Loucy (cell line): ENCODE data around the gene POLG.

Experiments used
- H2AFZ ChIP-seq: fragments of 200-600 bp; sonication (generic); 2 replicates; pipeline ENCODE4 v1.6.0; 2016; ENCODE audit warnings: antibody characterized with exemption, mild to moderate bottlenecking, low read length, moderate library complexity
- H3F3A ChIP-seq: fragments of 200-600 bp; 2 replicates; pipeline ENCODE4 v1.6.0; 2016; ENCODE audit warnings: antibody characterized with exemption, low read depth, mild to moderate bottlenecking
- H3K27me3 ChIP-seq: fragments of 200-600 bp; sonication (generic); 2 replicates; pipeline ENCODE4 v1.6.1; 2014; ENCODE audit warnings: low read length, mild to moderate bottlenecking; ENCODE audit not compliant: insufficient read depth, poor library complexity, severe bottlenecking
- H3K36me3 ChIP-seq: fragments of 200-600 bp; sonication (generic); 2 replicates; pipeline ENCODE4 v1.6.1; 2016; ENCODE audit warnings: low read length; ENCODE audit not compliant: insufficient read depth
- H3K4me1 ChIP-seq: fragments of 200-600 bp; sonication (generic); 2 replicates; pipeline ENCODE4 v1.5.1; 2014; ENCODE audit warnings: low read length, mild to moderate bottlenecking; ENCODE audit not compliant: insufficient read depth, poor library complexity, severe bottlenecking
- H3K4me2 ChIP-seq: fragments of 200-600 bp; sonication (generic); 2 replicates; pipeline ENCODE4 v1.6.0; 2014; ENCODE audit warnings: antibody characterized with exemption, low read length, low read depth, mild to moderate bottlenecking; ENCODE audit not compliant: poor library complexity, severe bottlenecking
- H3K4me3 ChIP-seq: fragments of 200-600 bp; sonication (generic); 2 replicates; pipeline ENCODE4 v1.5.1; 2014; ENCODE audit warnings: low read length, mild to moderate bottlenecking, mixed read lengths; ENCODE audit not compliant: poor library complexity, severe bottlenecking
- H3K79me2 ChIP-seq: fragments of 200-600 bp; sonication (generic); 2 replicates; pipeline ENCODE4 v1.6.1; 2014; ENCODE audit warnings: low read length; ENCODE audit not compliant: insufficient read depth
- H3K9ac ChIP-seq: fragments of 200-600 bp; sonication (generic); 2 replicates; pipeline ENCODE4 v1.6.0; 2014; ENCODE audit warnings: mild to moderate bottlenecking, low read depth, low read length, moderate library complexity; ENCODE audit not compliant: poor library complexity, severe bottlenecking
- H3K9me2 ChIP-seq: fragments of 200-600 bp; sonication (generic); replicated peaks from 2 replicates; pipeline ENCODE4 v1.6.1; 2016; ENCODE audit warnings: low read depth, low read length, mixed read lengths
- H3K9me3 ChIP-seq: fragments of 200-600 bp; sonication (generic); 2 replicates; pipeline ENCODE4 v1.6.1; 2014; ENCODE audit warnings: mild to moderate bottlenecking, antibody characterized with exemption, low read length, low read depth; ENCODE audit not compliant: insufficient read depth
- H4K20me1 ChIP-seq: fragments of 200-600 bp; sonication (generic); 2 replicates; pipeline ENCODE4 v1.6.0; 2014; ENCODE audit warnings: antibody characterized with exemption, low read length, mild to moderate bottlenecking; ENCODE audit not compliant: insufficient read depth, poor library complexity, severe bottlenecking
- EZH2phosphoT487 ChIP-seq: fragments of 200-600 bp; IDR thresholded peaks from 2 replicates; pipeline ENCODE4 v1.6.1; 2018; ENCODE audit warnings: antibody characterized with exemption, mild to moderate bottlenecking, moderate library complexity, borderline replicate concordance
- TF ChIP-seq, protein P1 (sequence below): fragments of 200-600 bp; sonication (generic); conservative IDR thresholded peaks from 2 replicates; pipeline ENCODE4 v1.5.1; 2014; ENCODE audit warnings: mild to moderate bottlenecking, antibody characterized with exemption, low read length

POLG gene

DNA sequence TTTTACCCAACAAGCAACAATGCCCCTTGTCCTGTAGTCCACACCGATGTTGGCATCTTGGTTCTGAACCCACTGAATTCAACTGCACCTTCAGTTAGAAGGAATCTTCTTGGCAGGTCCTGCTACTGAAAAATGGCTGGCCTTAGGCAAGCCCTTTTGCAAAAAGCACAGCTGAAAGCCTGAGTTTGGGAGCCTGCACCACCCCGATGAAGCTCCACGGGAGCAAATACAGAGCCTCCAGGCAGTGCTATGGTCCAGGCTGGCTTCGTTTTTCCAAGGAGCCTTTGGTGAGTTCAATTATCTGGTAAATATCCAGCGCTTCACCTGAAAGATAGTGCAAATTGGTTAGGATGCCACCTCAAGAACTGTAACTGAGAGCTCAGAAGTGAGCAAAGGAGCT, 18.1 kb downstream of the POLG start:
- no peak overlapping the region for H3K4me2 ChIP-seq
- no peak overlapping the region for H3K4me3 ChIP-seq
- H3K9me2 ChIP-seq: no peaks in the 10 kb centered on the region
- TF ChIP-seq, protein P1, sequence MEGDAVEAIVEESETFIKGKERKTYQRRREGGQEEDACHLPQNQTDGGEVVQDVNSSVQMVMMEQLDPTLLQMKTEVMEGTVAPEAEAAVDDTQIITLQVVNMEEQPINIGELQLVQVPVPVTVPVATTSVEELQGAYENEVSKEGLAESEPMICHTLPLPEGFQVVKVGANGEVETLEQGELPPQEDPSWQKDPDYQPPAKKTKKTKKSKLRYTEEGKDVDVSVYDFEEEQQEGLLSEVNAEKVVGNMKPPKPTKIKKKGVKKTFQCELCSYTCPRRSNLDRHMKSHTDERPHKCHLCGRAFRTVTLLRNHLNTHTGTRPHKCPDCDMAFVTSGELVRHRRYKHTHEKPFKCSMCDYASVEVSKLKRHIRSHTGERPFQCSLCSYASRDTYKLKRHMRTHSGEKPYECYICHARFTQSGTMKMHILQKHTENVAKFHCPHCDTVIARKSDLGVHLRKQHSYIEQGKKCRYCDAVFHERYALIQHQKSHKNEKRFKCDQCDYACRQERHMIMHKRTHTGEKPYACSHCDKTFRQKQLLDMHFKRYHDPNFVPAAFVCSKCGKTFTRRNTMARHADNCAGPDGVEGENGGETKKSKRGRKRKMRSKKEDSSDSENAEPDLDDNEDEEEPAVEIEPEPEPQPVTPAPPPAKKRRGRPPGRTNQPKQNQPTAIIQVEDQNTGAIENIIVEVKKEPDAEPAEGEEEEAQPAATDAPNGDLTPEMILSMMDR: no peak
- no peak for TF ChIP-seq EZH2phosphoT487
- H3F3A ChIP-seq: no peaks in the 10 kb centered on the region
- no peak overlapping the region for H3K9ac ChIP-seq
- H3K9me3 ChIP-seq: no peaks in the 10 kb centered on the region
- peaks cover 4% of the 10 kb centered on the region; the same call in 1 of the 2 replicates for H3K79me2 ChIP-seq
- no peak overlapping the region for H2AFZ ChIP-seq
- H3K4me1 ChIP-seq: no peaks in the 10 kb centered on the region
- H3K27me3 ChIP-seq: no peaks in the 10 kb centered on the region
- peaks cover 4% of the 10 kb centered on the region for H4K20me1 ChIP-seq
- H3K36me3 ChIP-seq: peaks cover 96% of the 10 kb centered on the region

DNA sequence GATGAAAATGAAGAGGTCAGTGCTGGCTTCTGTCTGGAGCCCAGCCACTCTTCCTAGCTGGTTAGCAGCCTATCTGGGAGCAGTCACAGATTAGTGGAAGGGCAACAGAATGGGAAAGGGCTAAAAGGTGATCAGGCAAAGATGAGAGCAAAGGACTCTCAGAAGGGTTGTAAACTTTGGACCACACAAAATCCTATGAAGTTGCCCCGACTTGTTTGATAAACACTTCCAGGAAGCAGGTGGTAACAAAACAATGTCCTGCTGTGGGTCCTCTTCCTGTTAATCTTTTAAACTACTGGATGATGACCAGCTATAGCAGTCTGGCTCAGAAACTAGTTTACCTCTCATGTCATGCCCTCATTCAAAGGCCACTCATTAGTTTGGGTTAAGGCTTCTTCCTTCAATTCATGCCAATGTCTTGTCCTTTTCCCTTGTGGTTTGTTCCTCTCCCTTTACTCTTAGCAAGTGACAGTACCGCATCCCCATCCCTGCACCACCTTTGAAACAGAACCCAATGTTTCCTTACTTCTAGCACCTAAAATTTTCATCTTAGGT, 19.2 kb downstream of the POLG start:
- H3K4me1 ChIP-seq: no peaks in the 10 kb centered on the region
- no peak overlapping the region for H3K9ac ChIP-seq
- H4K20me1 ChIP-seq: peaks cover 4% of the 10 kb centered on the region
- no peak overlapping the region for H3K4me3 ChIP-seq
- no peaks in the 10 kb centered on the region for H3K27me3 ChIP-seq
- TF ChIP-seq EZH2phosphoT487: no peak
- TF ChIP-seq, protein P1: no peak
- no peaks in the 10 kb centered on the region for H3K9me2 ChIP-seq
- peaks cover 91% of the 10 kb centered on the region for H3K36me3 ChIP-seq
- H3K9me3 ChIP-seq: no peaks in the 10 kb centered on the region
- no peaks in the 10 kb centered on the region for H3F3A ChIP-seq
- peaks cover 4% of the 10 kb centered on the region; the same call in 1 of the 2 replicates for H3K79me2 ChIP-seq
- H3K4me2 ChIP-seq: no peak overlapping the region
- H2AFZ ChIP-seq: no peak overlapping the region

DNA sequence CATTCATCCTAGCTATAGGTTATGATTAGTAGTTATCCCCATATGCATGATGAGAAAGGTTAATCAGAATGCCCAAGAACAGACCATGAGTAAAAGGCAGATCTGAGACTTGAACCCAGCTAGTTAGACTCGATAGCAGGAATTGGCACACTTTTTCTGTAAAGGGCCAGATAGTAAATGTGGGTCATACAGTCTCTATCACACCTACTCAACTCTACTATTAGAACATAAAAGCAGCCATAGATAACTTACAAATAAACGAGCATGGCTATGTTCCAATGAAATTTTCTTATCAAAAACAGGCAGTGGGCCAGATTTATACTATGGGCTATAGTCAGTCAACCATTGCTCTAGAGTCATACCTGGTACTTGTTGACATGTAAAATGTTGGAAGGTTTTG, 24.6 kb downstream of the POLG start:
- H3K9me3 ChIP-seq: no peaks in the 10 kb centered on the region
- H2AFZ ChIP-seq: no peak overlapping the region
- no peaks in the 10 kb centered on the region for H4K20me1 ChIP-seq
- H3K4me2 ChIP-seq: no peak overlapping the region
- peaks cover 87% of the 10 kb centered on the region; the same call in 1 of the 2 replicates for H3K36me3 ChIP-seq
- H3K79me2 ChIP-seq: no peaks in the 10 kb centered on the region
- no peaks in the 10 kb centered on the region for H3F3A ChIP-seq
- no peaks in the 10 kb centered on the region for H3K4me1 ChIP-seq
- TF ChIP-seq, protein P1: no peak
- TF ChIP-seq EZH2phosphoT487: no peak
- H3K27me3 ChIP-seq: no peaks in the 10 kb centered on the region
- no peak overlapping the region for H3K9ac ChIP-seq
- H3K9me2 ChIP-seq: no peaks in the 10 kb centered on the region
- no peak overlapping the region for H3K4me3 ChIP-seq
